Breast epithelium (tissue), 4 donors: Measurements from ENCODE around the gene BCL2A1. TPM values are rescaled to one million over a fixed set of nuclear protein-coding genes. Genes with fewer than 3 reads are reported as not detected.
A peak's percentile ranks its signal among the peaks of the same experiment; 100 is the strongest.

ENCODE experiments used
- DNase-seq, 2 donors: peaks; one replicate each; pipeline ENCODE4 v3.0.0-alpha.2; 2019; ENCODE audit warnings: low spot score in 2 of 2
- H3K27ac ChIP-seq, 2 donors: fragments of 200-600 bp; sonication (generic) in 1 of 2; one replicate each; pipeline ENCODE4 v1.5.1; 2016 to 2019; ENCODE audit warnings: mild to moderate bottlenecking in 1 of 2
- H3K27me3 ChIP-seq, 2 donors: fragments of 200-600 bp; sonication (generic) in 1 of 2; one replicate each; pipeline versions ENCODE4 v1.5.1 to v1.6.0; 2017 to 2019; ENCODE audit warnings: control low read depth in 1 of 2, mild to moderate bottlenecking in 1 of 2
- H3K36me3 ChIP-seq: fragments of 200-600 bp; one replicate; pipeline ENCODE4 v1.5.1; 2019
- H3K4me1 ChIP-seq, 2 donors: fragments of 200-600 bp; sonication (generic); one replicate each; pipeline ENCODE4 v1.5.1; 2016 to 2019; ENCODE audit warnings: control low read depth in 1 of 2
- H3K4me3 ChIP-seq, 3 donors: fragments of 200-600 bp; sonication (generic); 1 replicate in 2 of 3; 2 replicates in 1 of 3; pipeline ENCODE4 v1.5.1; 2016 to 2019; ENCODE audit warnings: mild to moderate bottlenecking in 3 of 3, moderate library complexity in 2 of 3
- H3K9me3 ChIP-seq, 2 donors: fragments of 200-600 bp; sonication (generic) in 1 of 2; one replicate each; pipeline ENCODE4 v1.5.1; 2016 to 2019; ENCODE audit warnings: control low read depth in 1 of 2
- CTCF ChIP-seq, 3 donors: fragments of 450-650 bp; IDR thresholded peaks; one replicate each; pipeline ENCODE4 v1.5.1; 2016 to 2017; ENCODE audit warnings: antibody characterized with exemption in 3 of 3, mild to moderate bottlenecking in 3 of 3, moderate library complexity in 3 of 3
- POLR2A ChIP-seq: fragments of 450-650 bp; IDR thresholded peaks from one replicate; pipeline ENCODE4 v1.6.1; 2016; ENCODE audit warnings: antibody characterized with exemption, mild to moderate bottlenecking, moderate library complexity
- POLR2AphosphoS5 ChIP-seq, 3 donors: sonication (generic); formaldehyde crosslinking; IDR thresholded peaks; one replicate each; pipeline ENCODE4 v1.6.1; 2017; ENCODE audit warnings: antibody characterized with exemption in 3 of 3
- intact Hi-C: fragments of 100-400 bp; cut with DNase I; formaldehyde crosslinking; loops from one replicate; pipeline ENCODE4 v1.15.1; 2023; ENCODE audit warnings: low total_unique reads
- total RNA-seq, 3 donors: library from RNA; depleted of rRNA; stranded (reverse); fragments of >200 nt; gene quantifications; one replicate each; pipeline ENCODE4 v1.1.0, GENCODE V29; 2016

BCL2A1 gene
- total RNA-seq, 3 donors from 2014 or later = 1.4 to 12.6 (median 1.6) TPM

- peak; percentile 93 to 97 for DNase-seq
- no peaks in the 10 kb centered on the region for H3K36me3 ChIP-seq
- TF ChIP-seq POLR2AphosphoS5 (IDR thresholded peaks at IDR 0.05) = peak; percentile 75 to 97 (median 81)
- TF ChIP-seq CTCF (IDR thresholded peaks at IDR 0.05) = no peak
- peak; percentile 67 for TF ChIP-seq POLR2A
- intact Hi-C loops = no loop called here
- no peaks in the 10 kb centered on the region for H3K4me1 ChIP-seq
- peak overlapping the region; percentile 86 to 93 (median 89) for H3K4me3 ChIP-seq
- H3K9me3 ChIP-seq = peaks cover 22 to 37% of the 10 kb centered on the region in 2 donors
- H3K27ac ChIP-seq = peak overlapping the region; percentile 97 to 98
- H3K27me3 ChIP-seq = no peaks in the 10 kb centered on the region
Observed at GRCh38 chr15:79923515-79924169, 47.4 kb downstream of the BCL2A1 start.

GRCh38 chr15:79923079-79923514, 47.9 kb downstream of the BCL2A1 start:
- Histone ChIP-seq H3K36me3 (no peaks in the 10 kb centered on the region), H3K4me1 (no peaks in the 10 kb centered on the region), H3K27ac (peak overlapping the region; percentile 97 to 98), H3K27me3 (no peaks in the 10 kb centered on the region), H3K4me3 (peak overlapping the region; percentile 86 to 93 (median 89)), H3K9me3 (peaks cover 26 to 43% of the 10 kb centered on the region in 2 donors)
- TF ChIP-seq POLR2AphosphoS5 (IDR thresholded peaks at IDR 0.05) (no peak), CTCF (IDR thresholded peaks at IDR 0.05) (no peak), POLR2A (no peak)
- intact Hi-C loops = no loop called here
- peak; percentile 44 to 70 for DNase-seq

- TF ChIP-seq CTCF (IDR thresholded peaks at IDR 0.05) = no peak
- no peak for TF ChIP-seq POLR2AphosphoS5 (IDR thresholded peaks at IDR 0.05)
- TF ChIP-seq POLR2A = no peak
- H3K36me3 ChIP-seq = no peaks in the 10 kb centered on the region
- peaks cover 31 to 48% of the 10 kb centered on the region in 2 donors for H3K9me3 ChIP-seq
- no peak for DNase-seq
- peak overlapping the region; percentile 86 to 93 (median 89) for H3K4me3 ChIP-seq
- H3K4me1 ChIP-seq = no peaks in the 10 kb centered on the region
- H3K27ac ChIP-seq = peak overlapping the region; percentile 97 to 98
- intact Hi-C loops = loop anchor here (1.0 kb wide), 1 partner anchor 25 kb away; the partner anchor contains the start of gene MTHFS
- H3K27me3 ChIP-seq = no peaks in the 10 kb centered on the region
Observed at GRCh38 chr15:79922512-79923078, 48.4 kb downstream of the BCL2A1 start.

- Histone ChIP-seq H3K27me3 (no peaks in the 10 kb centered on the region), H3K36me3 (no peaks in the 10 kb centered on the region), H3K4me3 (no peak overlapping the region), H3K9me3 (peaks cover 51 to 74% of the 10 kb centered on the region in 2 donors), H3K27ac (no peak overlapping the region), H3K4me1 (no peaks in the 10 kb centered on the region)
- no peak for DNase-seq
- intact Hi-C loops = no loop called here
- TF ChIP-seq CTCF (IDR thresholded peaks at IDR 0.05) (no peak), POLR2A (no peak), POLR2AphosphoS5 (IDR thresholded peaks at IDR 0.05) (no peak)
Observed at GRCh38 chr15:79919749-79920511, 51.1 kb downstream of the BCL2A1 start.
